ENCODE measurements around the gene DAP. TPM values are rescaled to one million over a fixed set of nuclear protein-coding genes. Genes with fewer than 3 reads are reported as not detected.

DAP gene
- total and polyA plus RNA-seq, 2 of the 13 experiments (the other 11 are each of a cell fraction or from before 2014, with no cell fraction given), result 22.0 to 57.5 TPM

- no peak for TF ChIP-seq ZNF512B (CRISPR knock-in tag; IDR thresholded peaks at IDR 0.05; ENCODE audit: borderline replicate concordance)
- no peak for TF ChIP-seq NCOA2 (CRISPR knock-in tag; IDR thresholded peaks at IDR 0.05)
- TF ChIP-seq SRSF4 (IDR thresholded peaks at IDR 0.05; ENCODE audit: low read depth, low read length, poor library complexity, severe bottlenecking), result no peak
- no peak for TF ChIP-seq PHF5A (CRISPR knock-in tag; IDR thresholded peaks at IDR 0.05; ENCODE audit: low read depth, unreplicated experiment)
- TF ChIP-seq JUN (CRISPR knock-in tag; IDR thresholded peaks at IDR 0.05), result no peak
- peak; percentile 64; the same call in 1 of the 2 replicates for TF ChIP-seq HNF4G (IDR thresholded peaks at IDR 0.05; ENCODE audit: borderline replicate concordance, low read depth, low read length)
- TF ChIP-seq HNF4G (CRISPR knock-in tag; IDR thresholded peaks at IDR 0.05; ENCODE audit: borderline replicate concordance, low read depth), result no peak
- peak; percentile 29; the same call in 1 of the 2 replicates for TF ChIP-seq NCOR1 (IDR thresholded peaks at IDR 0.05; ENCODE audit: borderline replicate concordance, low read length)
- no peak for TF ChIP-seq DDIT3 (CRISPR knock-in tag; IDR thresholded peaks at IDR 0.05)
- no peak for TF ChIP-seq ZNF446 (CRISPR knock-in tag; IDR thresholded peaks at IDR 0.05)
- TF ChIP-seq ZC3H4 (CRISPR knock-in tag; IDR thresholded peaks at IDR 0.05; ENCODE audit: borderline replicate concordance), result no peak
- no peak for TF ChIP-seq KDM3A (CRISPR knock-in tag; IDR thresholded peaks at IDR 0.05; ENCODE audit: low read depth)
- no peak for TF ChIP-seq ZNF597 (CRISPR knock-in tag; IDR thresholded peaks at IDR 0.05)
- TF ChIP-seq IRF2 (CRISPR knock-in tag; IDR thresholded peaks at IDR 0.05), result 0 out of 2 replicates have a peak, but pooled peaks have one; percentile 30
- TF ChIP-seq EED (CRISPR knock-in tag; IDR thresholded peaks at IDR 0.05), result no peak
- TF ChIP-seq ZFP62 (CRISPR knock-in tag; IDR thresholded peaks at IDR 0.05), result no peak
- no peak for TF ChIP-seq IRF1 (CRISPR knock-in tag; IDR thresholded peaks at IDR 0.05; ENCODE audit: low read depth)
- TF ChIP-seq ZNF230 (CRISPR knock-in tag; IDR thresholded peaks at IDR 0.05), result no peak
- TF ChIP-seq PITX1 (CRISPR knock-in tag; IDR thresholded peaks at IDR 0.05), result no peak
- no peak; the same call in 1 of the 2 replicates for TF ChIP-seq MYPOP (CRISPR knock-in tag; IDR thresholded peaks at IDR 0.05)
- no peak for TF ChIP-seq HOXD1 (CRISPR knock-in tag; IDR thresholded peaks at IDR 0.05)
- TF ChIP-seq SIX4 (CRISPR knock-in tag; IDR thresholded peaks at IDR 0.05), result peak; percentile 75
- TF ChIP-seq ASH2L (IDR thresholded peaks at IDR 0.05; ENCODE audit: insufficient read length, low read depth, low read length), result peak; percentile 54
These were observed 726 bp downstream of the DAP start (continued) for GRCh38 chr5:10760096-10760920.

Data from HepG2 (cell line).